GM21447 (cell line): Measurements from ENCODE around the gene CDHR1.
"Not testable (repeated sequence)": the region's sequence is repeated elsewhere in the genome, so short reads cannot be mapped to it uniquely, and the experiment has no call there.

Source experiments
- ATAC-seq: cut with Tn5 transposase; IDR thresholded peaks from one replicate; pipeline ENCODE4 v1.9.1; 2021; ENCODE audit not compliant: unreplicated experiment

Gene CDHR1

DNA sequence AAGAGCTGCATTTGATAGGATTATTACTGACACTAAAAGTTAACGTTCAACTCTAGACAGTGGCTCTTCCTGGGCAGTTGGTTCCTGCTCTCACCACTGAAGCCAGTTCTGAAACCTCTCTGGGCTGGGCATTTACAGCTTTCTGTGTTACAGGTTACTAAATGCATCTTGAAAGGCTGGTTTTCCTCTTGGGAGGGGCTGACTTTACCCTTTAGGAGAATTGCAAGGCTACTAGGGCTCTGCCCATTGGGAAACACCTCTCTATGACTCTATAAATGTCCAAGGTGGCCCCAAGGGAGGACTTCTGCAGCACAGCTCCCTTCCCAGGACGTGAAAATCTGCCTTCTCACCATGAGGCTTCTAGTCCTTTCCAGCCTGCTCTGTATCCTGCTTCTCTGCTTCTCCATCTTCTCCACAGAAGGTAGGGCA, 20.8 kb upstream of the CDHR1 start, which contains the start of gene GPR15LG:
TSS of gene GPR15LG (plus strand) at position 301 of the 429 bp plus-strand sequence. CDS start at position 352, 51 bp downstream.
- ATAC-seq = peak; percentile 50

DNA sequence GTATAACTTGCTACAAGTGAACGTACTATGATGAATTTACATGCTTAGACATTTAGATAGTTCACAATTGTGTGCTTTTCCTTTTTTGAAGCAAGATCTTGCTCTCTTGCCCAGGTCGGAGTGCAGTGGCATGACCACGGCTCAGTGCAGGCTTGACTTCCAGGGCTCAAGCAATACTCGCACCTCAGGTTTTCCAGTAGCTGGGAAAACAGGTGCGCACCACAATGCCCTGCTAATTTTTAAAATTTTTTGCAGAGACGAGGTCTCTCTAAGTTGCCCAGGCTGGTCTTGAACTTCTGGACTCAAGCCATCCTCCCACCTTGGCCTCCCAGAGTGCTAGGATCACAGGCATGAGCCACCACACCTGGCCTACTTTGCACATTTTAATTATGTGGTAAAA, 18.9 kb upstream of the CDHR1 start:
- ATAC-seq = no peak

DNA sequence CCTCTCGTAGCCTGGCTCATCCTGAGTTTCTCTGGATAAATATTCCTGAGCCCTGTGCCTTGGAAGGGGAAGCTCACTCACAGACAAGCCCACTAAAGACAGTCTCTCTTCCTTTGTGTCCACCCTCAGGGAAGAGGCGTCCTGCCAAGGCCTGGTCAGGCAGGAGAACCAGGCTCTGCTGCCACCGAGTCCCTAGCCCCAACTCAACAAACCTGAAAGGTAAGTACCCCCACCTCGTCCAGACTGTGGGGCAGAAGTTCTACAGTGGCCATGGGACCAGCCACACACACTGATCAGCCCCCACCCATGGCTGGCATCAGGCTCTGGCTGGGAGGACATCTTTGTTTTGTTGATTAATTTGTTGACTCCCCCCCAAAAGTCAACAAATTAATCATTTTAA, 18.0 kb upstream of the CDHR1 start:
- no peak for ATAC-seq

DNA sequence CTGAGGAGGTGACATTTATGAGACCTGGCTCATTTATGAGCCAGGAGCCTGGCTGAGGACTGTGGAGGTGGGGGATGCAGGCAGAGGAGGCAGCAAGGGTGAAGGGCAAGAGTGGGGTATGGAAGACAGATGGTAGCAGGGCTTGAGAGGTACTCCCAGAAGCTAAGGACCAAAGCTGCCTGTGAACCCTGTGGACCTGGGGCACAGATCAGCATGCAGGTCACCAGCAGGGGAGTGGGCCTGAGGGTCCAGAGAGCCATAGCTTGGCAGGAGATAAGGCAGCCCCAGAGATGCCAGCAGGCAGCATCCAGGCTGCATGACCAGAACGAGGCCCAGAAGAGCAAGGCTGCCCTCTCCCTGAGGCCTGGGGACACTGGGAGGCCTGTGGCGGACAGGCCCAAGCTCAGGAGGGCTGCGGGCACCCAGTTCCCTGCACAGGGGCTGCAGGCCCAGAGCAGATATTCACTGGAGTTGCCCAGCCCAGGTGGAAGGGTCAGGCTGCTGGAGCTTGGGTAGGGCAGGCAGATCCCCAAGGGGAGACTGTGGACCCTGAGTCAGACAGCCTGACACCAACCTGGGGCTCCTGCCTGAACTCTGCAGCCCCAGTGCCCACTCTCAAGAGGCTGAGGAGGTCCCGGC, 17.4 kb upstream of the CDHR1 start:
- ATAC-seq = no peak

DNA sequence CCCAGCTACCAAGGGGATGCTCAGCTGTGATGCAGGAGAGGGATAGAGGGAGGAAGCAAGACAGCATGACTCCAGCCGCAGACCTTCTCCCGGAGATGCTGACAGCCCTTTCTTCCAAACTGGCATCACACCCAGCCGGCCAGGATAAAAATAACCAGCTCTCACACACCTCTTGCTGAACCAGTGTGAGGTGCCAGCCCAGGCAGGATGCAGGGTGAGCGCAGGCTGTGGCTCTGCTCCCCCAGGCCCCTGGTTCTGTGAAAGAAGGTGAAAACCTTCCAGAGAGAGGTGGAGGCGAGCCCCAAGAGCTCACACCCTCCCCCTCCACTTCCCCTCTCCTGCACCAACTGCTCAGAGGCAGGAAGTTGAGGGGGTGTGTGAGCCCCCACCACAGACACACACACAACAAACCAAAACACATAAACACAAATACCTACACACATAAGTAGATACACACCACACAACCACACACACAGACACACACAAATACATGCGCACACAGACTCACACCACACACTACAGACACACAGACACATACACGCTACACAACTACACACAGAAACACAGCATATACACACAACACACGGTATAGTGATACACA, 16.7 kb upstream of the CDHR1 start:
- peak; percentile 48 for ATAC-seq

DNA sequence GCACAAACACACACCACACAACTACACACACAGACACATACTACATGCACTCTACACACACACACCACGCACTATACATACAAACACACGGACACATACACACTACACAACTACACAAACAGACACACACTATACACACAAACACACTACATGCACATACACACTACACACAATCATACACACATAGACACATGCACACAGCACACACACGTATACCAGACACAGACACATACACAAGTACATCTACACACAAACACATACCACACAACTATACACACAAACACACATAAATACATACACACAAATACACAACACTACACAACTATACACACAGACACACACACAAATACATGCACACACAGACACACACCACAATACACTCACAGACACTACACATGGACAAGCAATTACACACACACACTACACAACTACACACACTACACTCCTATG, 16.2 kb upstream of the CDHR1 start:
- ATAC-seq = no peak

DNA sequence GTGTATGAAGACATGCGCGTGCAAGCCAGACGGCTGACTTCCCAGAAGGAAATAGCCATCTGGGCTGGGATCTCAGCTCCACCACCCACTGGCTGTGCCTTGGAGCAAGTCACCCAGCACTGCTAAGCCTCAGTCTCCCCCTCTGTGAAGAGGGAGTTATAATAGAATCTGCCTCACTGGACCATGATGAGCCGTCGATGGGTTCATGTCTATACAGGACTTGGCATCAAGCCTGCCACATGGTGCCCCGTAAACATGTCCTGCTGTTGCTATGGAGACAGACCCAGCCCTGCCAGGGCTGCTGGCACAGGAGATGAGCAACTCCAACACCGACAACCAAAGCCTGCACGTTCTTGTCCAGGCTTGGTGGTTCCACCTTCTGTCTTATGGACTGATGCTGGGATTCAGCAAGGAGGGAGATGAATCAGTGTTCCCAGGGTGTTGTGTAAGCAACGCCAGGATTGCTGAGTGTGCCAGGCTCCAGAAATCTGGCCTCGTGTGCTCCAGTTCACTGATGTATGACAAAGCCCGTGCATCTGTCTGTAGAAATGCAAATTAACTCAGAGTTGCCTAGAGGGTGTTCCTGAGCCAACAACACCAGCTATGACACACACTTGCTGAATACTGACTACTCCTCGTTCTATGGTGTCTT, 15.2 kb upstream of the CDHR1 start:
- peak; percentile 92 for ATAC-seq

DNA sequence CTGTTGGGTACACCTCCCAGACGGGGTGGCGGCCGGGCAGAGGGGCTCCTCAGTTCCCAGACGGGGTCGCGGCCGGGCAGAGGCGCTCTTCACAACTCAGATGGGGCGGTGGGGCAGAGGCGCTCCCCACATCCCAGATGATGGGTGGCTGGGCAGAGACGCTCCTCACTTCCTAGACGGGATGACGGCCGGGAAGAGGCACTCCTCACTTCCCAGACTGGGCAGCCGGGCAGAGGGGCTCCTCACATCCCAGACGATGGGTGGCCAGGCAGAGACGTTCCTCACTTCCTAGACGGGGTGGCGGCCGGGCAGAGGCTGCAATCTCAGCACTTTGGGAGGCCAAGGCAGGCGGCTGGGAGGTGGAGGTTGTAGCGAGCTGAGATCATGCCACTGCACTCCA, 14.0 kb upstream of the CDHR1 start:
- not testable (repeated sequence) for ATAC-seq

DNA sequence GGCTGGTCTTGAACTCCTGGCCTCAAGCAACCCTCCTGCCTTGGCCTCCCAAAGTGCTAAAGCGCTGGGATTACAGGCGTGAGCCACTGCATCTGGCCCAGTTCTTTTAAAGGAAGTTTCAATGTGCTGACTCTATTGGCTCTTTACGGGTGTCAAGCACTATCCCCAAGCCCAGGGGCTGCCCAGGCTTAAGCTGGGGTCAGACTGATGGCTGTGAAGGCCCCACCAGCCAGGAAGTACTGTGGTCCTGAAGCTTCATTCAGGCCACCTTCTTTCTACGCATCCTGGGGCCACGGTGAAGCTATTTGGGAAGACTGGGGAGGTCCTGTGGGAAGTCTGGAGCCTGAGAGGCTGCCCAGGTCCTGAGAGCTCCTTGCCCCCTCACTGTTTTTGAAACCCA, 12.7 kb upstream of the CDHR1 start:
- no peak for ATAC-seq

DNA sequence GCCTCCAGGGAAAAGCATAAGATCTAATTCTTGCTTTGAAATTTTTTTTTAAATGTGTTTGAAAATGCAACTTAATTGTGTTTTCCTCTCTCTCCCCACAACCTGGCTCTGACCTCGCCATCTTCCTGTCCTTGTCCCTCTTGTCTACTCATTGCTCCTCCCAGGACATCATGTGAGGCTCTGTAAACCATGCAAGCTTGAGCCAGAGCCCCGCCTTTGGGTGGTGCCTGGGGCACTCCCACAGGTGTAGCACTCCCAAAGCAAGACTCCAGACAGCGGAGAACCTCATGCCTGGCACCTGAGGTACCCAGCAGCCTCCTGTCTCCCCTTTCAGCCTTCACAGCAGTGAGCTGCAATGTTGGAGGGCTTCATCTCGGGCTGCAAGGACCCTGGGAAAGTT, 9.8 kb upstream of the CDHR1 start:
- ATAC-seq = peak; percentile 43

DNA sequence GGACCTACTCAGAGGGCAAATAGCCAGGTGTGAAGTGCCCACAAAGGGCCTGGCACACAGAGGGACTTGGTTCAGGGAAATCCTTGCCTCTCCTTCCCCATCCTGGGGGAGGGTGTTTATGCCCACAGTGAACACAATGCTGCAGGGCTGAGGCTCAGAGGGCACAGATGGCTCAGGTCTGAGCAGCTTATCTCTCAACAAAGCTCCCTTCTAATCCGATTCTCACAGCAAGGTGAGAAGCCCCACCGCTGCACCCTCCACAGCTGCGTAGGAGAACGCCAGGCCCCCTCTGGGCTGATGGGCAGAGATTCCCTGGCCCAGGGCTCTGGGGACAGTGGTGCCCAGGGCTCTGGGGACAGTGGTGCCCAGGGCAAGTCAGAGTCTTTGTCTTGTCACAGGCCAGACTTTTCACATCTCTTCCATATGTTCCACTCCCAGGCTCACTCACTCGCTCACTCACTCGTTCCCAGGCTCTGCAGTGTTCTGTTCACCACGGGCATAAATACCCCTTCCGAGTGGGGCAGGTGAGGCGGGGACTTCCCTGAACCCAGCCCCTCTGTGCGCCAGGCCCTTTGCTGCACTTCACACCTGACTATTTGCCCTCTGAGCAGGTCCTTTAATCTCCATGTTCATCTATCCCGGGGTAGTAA, 8.7 kb upstream of the CDHR1 start:
- ATAC-seq = no peak

DNA sequence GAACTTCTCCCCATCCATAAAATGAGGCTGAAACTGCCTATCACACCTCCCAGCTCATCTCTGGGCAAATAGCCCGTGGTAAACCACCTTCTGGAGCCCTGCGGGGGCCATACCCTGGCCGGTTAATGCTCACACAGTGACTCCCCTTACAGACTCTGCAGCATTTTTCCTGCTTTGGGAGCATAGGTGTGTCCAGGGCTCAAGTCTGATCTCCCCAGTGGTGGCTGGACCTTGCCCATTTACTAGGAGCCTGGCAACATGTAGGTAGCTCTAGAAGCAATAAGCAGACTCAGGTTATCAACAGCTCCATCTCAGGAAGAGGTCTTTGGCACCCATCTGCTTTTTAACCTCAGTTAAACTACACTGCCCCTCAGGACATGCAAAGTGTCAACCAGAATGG, 5.5 kb upstream of the CDHR1 start:
- no peak for ATAC-seq

DNA sequence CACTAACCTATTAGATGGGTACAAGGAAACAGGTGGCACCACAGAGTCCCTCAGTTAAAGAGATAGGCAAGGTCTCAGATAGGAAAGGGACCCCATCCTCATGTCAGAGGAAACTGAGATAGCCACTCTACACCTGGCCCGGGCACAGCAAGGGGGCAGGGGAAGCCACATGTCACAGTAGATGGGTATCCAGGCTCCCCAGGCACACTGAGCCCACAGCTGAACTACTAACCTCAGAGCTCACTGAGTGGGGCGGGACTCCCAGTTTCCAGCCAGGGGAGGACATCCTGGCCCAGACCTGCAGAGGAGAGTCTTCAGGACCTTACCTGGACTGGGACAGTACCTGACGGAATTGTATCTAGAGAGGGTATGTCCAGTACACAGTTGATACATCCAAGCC, 3.7 kb upstream of the CDHR1 start:
- ATAC-seq = no peak

DNA sequence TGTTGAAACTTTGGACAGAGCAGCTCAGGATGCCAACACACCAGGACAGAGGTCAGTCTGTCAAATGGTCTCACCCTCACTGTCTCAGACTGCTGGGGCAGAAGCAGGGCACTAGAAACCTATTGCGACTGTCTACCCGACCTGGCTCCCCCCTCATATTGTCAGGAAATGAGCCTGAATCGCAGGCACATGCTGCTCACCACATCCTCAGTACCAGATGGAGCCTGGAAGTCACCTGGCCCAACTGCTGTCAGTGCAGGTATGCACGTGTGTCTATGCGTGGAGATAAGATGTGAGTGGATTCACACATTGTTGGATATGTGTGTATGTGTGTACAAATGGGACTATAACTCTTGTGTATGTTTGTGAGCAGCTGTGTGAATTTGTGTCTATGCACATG, 3.2 kb upstream of the CDHR1 start:
- no peak for ATAC-seq

DNA sequence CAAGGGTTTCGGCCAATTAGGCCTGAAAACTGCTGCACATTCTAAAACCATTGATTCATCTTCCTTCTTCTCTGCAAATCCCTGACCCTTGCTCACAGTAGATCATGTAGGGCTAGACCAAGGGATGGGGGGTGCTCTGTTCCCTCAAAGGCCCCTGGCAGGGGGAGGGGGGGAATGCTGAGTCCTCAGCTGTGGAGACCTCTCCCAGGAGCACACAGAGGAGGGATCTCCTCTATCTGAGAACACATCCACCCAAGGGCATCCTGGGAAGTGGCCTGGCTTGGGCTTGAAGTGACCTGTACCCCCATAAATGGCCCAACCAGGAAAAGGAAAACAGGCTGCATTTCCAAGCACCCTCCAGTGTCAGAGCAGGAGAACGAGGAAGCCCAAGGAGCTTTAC, 1.0 kb upstream of the CDHR1 start:
- no peak for ATAC-seq

DNA sequence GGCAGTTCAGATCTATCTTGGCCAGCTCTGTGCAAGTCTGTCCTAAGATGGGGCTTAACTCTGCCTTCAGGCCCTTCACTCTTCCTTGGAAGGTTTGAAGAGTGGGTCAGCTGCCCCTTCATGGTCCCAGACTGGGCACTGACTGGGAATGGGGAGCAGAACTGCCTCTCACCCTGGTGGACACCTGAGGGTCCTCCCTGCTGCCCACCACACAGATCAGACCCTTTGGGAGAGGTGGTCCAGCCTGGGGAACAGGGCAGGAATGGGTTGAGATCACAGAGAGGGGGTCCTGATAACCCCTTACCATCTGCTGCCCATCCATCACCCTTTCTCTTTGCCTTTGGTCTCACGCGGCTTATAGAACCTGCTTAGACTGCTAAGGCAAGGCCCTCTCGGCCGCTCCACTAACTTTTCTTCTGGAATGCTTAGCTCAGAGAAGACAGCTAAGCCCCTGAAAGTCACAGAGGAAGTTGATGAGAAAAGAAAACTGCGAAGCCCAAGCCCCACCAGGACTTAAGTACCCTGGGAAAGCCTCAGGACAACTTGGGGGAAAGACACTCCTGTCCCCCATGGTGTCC, 402 bp upstream of the CDHR1 start:
- peak; percentile 12 for ATAC-seq

DNA sequence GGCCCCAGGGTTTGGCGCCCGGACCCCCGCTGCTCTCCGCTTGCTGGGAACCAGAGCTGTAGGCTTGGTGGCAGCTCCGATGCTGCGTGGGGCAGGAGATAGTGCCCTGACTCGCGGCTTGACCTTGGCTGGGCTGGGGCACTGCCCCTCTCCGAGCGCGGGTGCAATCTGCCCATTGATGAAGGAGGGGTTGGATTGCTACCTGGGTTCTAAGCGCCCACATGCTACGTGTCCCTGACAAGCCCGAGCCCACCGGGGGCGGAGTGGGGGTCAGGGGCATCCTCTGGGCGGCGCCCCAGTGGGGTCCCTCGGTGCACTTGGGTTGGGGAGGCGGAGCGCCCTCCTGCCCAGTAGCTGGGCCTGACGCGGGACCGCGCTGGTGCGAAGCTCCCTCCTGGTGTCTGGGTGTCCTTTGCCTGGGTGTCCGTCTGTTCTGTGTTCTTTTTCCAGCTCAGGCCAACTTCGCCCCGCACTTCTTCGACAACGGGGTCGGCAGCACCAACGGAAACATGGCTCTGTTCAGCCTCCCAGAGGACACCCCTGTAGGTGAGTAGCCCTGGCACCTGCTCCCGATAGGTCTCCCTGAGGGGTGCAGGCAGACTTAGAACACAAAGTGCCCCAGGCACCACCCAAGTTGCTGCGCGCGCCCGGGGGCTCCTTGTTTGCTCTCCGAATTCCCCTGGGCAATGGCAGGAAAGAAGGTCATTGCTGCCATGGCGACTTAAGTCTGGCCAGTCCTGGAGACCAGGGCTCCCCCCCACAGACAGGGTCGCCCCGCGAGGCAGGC, 900 bp downstream of the CDHR1 start:
- no peak for ATAC-seq

DNA sequence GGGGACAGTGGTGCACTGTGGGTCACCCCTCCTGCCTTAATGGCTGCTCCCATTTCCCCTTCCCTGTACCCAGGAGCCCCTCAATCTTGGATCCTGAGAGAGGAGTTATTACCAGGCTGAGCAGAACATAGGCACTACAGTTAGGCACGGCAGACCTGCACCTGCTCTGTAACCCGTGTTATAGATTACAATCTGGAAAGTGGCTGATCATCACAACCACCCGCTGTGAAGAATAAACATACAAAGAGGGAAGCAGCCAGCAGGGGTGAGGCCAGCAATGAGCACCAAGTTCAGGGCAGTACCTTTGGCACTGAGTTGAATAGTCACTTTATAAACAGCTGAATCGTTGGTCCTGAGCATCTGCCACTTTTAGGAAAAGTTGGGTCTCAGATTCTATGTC, 1.7 kb downstream of the CDHR1 start:
- no peak for ATAC-seq

DNA sequence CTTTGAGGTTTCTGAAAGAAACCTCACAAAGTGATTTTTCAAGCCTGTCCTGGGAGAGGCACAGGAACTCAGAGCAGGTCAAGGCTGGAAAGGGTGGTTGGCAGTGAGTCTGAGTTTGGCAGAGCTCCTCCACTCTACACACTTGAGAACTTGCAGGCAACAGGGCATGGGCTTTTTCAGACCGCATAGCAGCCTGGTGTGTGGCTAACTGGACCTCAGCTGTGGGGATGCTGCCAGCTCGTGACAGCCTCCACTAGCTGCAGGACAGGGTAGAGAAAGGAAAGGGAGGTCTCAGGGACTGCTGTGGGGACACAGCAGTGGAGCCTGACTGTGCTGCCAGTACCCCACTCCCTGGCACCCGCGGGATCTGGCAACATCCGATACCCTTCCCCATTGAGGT, 2.6 kb downstream of the CDHR1 start:
- no peak for ATAC-seq

DNA sequence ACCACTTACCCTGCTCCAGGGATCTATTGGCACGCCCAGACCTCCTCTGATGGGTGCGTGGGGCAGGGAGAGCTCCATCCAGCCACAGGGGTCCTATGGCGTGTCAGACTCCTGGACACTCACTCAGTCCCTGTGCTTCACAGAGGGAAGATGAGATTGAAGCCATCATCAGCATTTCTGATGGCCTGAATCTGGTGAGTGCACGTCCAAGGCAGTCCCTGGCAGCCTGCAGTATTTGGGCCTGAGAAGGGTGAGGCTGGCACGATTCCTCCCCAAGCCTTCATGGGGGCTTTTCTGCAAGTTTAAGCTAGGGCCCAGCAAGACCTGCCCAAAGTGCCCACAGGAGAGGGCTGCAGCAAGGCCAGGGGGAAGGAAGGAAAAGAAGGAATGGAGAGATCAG, 3.3 kb downstream of the CDHR1 start:
- no peak for ATAC-seq
